GM18907 (cell line): Measurements from ENCODE around the gene GYS1.

ENCODE experiments used
- ATAC-seq: cut with Tn5 transposase; IDR thresholded peaks from one replicate; pipeline ENCODE4 v1.9.1; 2021; ENCODE audit warnings: mild to moderate bottlenecking, moderate library complexity; ENCODE audit not compliant: unreplicated experiment

GYS1 gene

GRCh38 chr19:48991011-48991609 is 2.0 kb downstream of the GYS1 start:
- no peak for ATAC-seq

DNA sequence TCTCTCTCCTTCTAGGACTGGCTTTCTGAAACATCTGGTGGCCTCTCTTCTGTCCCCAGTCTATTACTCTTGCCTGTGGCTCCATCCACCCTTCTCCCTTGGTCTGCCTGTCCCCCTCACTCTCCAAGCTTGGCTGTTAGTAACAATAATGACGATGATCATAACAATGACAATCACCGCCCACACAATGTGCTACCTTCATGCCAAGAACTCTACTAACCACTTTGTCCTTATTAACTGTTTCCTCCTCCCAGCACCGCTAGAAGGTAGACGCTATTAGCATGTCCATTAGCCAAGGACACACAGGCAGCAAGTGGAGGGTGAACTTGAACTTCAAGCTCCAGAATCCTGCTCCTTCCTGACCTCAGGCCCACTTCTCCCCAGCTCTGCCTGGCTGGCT is 2.7 kb downstream of the GYS1 start:
- ATAC-seq = no peak

GRCh38 chr19:48989701-48990291 is 3.3 kb downstream of the GYS1 start:
- no peak for ATAC-seq

- no peak for ATAC-seq
Measured at GRCh38 chr19:48988860-48989259, 4.2 kb downstream of the GYS1 start.

GRCh38 chr19:48988286-48988685 is 4.8 kb downstream of the GYS1 start:
- ATAC-seq = no peak

DNA sequence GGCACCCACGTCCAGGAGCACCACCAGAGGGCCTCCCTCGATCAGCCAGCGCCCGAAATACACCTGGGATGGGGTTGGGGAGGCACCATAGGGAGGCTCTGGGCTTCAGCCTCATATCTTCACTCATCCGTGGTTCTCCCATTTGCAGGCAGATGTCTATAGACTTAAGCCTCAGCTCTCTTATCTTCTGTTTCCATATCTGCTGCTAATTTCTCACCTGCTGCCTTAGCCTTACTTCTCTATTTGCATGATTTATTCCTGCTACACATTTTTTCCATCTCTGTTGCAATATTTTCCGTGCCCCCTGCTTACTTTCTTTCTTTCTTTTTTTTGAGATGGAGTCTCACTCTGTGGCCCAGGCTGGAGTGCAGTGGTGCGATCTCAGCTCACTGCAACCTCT is 5.8 kb downstream of the GYS1 start:
- no peak for ATAC-seq

GRCh38 chr19:48986211-48986610 is 6.9 kb downstream of the GYS1 start:
- no peak for ATAC-seq

DNA sequence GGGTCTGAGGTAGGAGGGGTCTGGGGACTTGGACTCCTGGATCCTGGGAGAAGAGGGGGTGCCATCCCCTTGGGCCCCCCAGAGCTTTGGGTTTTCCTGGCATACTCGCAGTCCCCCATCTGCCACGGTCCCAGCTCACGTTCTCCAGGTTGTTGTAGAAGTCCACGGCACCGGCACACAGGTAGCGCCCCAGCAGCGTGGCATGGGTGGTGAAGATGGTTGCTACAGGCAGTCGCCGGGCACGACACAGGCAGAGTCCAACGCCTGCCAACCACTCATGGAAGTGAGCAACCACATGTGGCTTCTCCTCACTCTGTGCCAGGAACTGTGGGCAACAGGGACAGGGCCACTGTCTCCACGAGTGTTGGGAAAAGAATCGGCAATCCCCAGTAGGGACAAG is 7.4 kb downstream of the GYS1 start:
- ATAC-seq = no peak

DNA sequence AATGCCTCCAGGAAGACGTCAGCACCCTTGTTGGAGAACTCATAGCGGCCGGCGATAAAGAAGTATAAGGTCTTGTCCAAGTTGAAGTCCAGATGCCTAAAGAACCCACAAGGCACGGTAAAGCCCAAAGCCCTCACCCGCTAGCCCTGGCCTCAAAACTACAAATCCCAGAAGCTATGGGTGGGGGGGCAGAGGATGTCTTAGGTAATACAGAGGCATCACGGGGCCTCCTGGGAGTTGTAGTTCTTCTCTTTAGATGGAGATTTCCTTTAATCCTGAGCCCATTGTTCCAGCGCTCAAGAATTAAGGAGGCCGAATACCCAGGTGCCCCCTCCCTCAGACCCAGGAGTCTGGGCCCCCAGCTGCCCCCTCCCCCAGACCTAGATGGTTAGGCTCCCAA is 10.8 kb downstream of the GYS1 start:
- ATAC-seq = no peak

DNA sequence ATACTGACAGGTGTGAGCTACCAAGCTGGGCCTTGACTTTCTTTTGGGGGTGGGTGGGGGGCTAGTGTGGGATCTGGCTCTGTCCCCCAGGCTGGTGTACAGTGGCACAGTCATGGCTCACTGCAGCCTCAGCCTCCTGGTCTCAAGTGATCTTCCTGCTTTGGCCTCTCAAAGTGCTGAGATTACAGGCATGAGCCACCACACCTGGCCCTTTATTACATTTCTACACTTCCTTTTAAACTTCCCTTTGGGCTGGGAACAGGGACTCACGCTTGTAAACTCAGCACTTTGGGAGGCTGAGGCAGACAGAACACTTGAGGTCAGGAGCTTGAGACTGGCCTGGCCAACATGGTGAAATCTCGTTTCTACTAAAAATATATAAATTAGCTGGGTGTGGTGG is 16.0 kb downstream of the GYS1 start:
- ATAC-seq = no peak

DNA sequence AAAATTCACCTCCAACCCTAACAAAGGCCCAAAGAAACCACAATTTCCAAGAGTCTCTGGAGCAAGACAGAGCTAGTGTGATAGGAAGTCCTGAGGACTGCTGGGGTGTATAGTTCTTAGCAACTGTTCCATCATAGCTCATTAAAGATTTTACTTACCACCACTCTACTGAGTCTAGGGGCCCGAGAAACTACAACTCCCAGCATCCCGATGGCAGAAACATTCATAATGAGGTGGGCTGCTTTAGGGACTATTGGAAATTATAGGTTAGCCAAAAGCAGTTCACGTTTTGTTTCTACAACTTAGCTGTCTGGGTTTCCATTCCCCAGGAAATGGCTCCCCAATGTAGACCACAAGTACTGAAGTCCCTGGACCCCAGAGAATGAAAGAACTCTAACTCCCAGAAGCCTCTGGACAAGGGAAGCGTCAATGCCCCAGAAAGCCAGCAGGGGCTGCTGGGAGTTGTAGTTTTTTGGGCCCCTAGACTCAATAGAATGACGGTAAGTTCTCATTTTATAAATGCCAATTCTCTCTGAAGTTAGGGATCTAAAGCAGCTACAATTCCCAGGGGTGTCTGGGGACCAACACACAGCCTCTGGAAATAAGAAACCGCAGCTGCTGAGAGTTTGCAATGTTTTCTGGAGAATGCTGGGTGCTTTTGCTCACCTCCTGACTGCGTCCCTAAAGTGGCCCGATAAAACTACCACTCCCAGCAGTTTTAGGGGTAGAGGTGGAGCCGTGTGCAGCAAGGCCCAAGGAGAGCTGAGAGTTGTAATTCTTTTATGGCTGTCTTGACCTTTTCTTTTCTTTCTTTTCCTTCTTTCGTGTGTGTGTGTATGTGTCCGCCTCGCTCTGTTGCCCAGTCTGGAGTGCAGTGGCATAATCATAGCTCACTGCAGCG is 16.9 kb downstream of the GYS1 start:
- no peak for ATAC-seq

GRCh38 chr19:48970923-48971395 is 22.1 kb downstream of the GYS1 start:
- no peak for ATAC-seq

DNA sequence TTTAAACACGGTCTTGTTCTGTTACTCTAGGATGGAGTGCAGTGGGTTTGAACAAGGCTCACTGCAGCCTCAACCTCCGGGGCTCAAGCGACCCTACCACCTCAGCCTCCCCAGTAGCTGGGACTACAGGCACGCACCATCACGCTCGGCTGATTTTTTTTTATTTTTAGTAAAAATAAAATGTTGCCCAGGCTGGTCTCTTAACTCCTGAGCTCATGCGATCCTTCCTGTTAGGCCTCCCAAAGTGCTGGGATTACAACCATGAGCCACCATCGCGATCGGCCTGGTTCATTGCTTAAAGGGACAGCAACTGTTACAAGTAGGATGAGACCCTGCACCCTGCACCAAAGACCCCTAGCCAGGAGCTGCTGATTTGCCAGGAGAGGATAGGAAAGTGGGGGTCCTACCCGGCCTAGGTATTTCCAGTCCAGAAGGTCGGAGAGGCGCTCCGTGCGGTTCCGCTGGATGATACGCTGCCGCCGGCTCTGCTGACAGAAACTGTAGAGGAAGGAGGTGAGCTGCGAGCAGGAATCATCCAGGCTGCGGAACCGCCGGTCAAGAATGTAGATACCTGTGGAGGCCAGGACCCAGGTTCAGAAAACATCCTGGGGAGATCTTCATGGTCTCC is 22.9 kb downstream of the GYS1 start:
- no peak for ATAC-seq

- no peak for ATAC-seq
Measured at GRCh38 chr19:48969276-48970138, 23.6 kb downstream of the GYS1 start.

GRCh38 chr19:48968813-48969218 is 24.3 kb downstream of the GYS1 start:
- no peak for ATAC-seq

GRCh38 chr19:48968179-48968661 is 24.9 kb downstream of the GYS1 start:
- ATAC-seq = no peak

DNA sequence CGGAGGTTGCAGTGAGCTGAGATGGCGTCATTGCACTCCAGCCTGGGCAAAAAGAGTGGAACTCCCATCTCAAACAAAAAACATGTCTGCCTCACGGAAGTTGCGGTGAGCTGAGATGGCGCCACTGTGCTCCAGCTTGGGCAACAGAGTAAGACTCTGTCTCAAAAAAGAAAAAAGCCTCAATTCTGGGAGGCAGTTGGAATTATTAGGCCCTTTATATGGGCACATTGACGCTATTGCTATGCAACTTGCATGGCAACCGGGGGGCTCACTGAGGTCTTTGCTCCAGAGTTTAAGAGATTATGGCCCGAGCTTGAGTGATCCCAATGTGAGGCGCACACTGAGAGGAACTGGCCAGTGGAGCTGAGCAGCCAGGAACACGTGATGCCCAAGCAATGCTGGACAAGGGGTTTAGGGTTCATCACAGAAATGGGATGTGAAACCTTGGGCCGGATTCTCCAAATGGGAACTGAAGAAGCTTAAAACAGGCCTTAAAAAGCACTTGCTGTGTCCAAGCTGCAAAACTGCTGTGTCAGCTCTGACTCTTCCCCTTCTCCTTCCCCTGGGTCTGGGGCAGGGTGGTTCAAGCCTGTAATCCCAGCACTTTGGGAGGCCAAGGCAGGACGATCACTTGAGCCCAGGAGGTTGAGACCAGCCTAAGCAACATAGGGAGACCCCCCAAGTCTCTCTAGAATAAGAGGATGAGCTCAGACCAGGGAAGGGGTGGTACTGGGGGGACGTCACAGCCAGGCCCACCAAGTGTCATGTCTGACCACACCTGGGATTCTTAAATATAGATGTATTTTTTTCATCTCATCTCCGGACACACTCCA is 25.5 kb downstream of the GYS1 start:
- no peak for ATAC-seq

GRCh38 chr19:48966541-48967345 is 26.4 kb downstream of the GYS1 start:
- ATAC-seq = no peak
